SHP77 treated with DMSO at 0.1 percent for 48 hours (cell line): ENCODE measurements around the gene PLAC8.
"Not testable (repeated sequence)": the region's sequence is repeated elsewhere in the genome, so short reads cannot be mapped to it uniquely, and the experiment has no call there.

Experiments used
- DNase-seq: peaks from one replicate; lab custom pipeline; 2025; lab: John Stamatoyannopoulos, UW

PLAC8 gene

DNA sequence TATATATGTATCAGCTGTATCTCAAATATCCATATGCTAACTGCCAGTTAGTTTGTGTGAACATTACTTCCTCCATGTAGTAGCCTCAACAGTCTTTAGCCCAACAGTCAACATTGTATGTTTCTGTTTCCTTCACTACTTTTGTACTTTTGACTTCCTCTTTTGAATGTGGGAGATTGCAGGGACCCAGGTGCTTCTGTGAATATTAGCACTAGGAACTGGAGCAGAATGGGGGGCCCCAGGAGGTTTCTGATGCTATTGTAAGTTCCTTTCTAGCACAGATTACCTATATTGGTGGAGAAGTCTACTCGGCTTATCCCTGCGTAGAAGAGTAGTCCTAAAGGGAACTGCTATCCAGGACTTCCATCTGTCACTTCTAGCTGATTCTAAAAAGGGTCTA lies 2.3 kb downstream of the PLAC8 start:
- DNase-seq, result no peak

- DNase-seq, result not testable (repeated sequence)
Measured at GRCh38 chr4:83111751-83112141, 2.8 kb downstream of the PLAC8 start.

DNA sequence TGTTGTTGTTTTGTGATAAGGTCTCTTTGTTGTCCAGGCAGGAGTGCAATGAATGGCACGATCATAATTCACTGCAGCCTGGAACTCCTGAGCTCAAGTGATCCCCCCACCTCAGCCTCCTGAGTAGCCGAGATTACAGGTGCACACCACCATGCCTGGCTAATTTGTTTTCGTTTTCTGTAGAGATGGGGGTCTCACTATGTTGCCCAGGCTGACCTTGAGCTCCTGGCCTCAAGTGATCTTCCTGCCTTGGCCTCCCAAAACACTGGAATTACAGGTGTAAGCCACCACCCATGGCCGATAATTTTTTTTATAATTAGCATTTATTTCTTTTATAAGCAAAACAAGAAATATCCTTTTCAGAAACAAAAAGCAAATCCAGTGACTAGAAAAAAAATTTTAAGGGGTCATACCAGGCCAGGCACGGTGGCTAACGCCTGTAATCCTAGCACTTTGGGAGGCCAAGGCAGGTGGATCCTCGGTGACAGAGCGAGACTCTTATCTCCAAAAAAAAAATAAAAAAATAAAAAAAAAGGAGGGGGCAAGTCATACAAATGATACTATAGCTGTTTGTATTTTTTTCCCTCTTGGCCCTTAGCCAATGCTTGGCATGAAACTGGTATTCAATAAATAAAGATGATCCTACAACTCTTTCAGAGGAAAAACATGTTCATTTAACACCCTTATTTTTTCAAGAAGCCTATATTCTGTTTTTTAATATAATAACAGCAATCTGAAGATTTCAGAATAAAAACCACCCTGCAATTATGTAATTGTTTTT lies 3.4 kb downstream of the PLAC8 start:
- DNase-seq, result no peak

DNA sequence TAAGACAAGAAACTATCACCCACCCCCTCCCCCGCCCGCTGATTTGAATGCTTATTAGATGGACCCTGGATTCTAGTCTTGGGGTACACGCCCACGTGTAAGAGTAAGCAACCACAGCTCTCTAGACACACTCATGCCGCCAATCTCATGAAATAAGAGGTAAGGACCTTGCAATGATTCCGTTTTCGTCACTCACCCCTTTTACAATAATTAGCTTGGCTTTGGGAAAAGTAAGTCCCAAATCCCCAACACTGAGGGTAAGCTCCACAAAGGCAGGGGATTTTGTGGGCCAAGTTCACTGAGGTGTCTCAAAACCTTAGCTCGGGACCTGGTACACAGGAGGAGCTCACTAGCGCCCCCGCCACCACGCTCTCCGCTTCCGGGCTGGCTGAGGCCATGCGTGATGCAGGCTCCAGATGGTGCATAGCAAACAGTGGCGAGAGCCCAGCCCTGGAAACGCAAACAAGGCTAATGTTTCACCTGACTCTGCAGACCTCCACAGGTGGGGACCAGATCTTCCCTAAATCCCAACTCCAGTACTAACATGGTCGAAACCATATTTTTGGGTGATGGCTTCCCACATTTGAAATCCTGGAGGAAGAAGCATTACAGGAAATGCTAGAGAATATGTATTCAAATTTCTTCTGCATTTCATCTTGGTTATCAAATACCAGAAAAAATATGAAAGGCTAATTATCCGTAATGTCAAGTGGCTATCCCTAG lies 4.1 kb downstream of the PLAC8 start:
- DNase-seq, result peak; percentile 92

- DNase-seq, result peak; percentile 71
Measured at GRCh38 chr4:83109480-83110222, 4.9 kb downstream of the PLAC8 start.

- no peak for DNase-seq
Measured at GRCh38 chr4:83108101-83108861, 6.2 kb downstream of the PLAC8 start.

- no peak for DNase-seq
Measured at GRCh38 chr4:83107631-83108030, 6.9 kb downstream of the PLAC8 start.

- no peak for DNase-seq
Measured at GRCh38 chr4:83104991-83105390, 9.5 kb downstream of the PLAC8 start.

DNA sequence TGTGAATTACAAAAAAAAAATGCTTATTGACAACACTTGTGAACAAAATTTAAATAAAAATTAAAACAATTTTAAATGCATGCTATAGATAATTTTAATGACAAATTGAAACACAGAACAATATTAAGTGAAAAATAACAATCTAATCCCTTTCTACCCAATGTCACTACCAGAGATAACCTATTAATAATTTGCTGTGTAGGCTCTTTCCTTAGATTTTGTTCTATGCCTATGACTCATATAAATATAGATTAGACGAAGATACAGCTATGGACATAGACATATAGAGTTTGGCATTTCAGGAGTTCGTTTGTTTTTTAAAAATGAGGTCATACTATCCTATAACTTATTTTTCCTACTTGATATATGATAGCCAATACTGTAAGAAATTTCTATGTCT lies 18.1 kb downstream of the PLAC8 start:
- DNase-seq, result no peak

- DNase-seq, result no peak
Measured at GRCh38 chr4:83093060-83093640, 21.4 kb downstream of the PLAC8 start.

DNA sequence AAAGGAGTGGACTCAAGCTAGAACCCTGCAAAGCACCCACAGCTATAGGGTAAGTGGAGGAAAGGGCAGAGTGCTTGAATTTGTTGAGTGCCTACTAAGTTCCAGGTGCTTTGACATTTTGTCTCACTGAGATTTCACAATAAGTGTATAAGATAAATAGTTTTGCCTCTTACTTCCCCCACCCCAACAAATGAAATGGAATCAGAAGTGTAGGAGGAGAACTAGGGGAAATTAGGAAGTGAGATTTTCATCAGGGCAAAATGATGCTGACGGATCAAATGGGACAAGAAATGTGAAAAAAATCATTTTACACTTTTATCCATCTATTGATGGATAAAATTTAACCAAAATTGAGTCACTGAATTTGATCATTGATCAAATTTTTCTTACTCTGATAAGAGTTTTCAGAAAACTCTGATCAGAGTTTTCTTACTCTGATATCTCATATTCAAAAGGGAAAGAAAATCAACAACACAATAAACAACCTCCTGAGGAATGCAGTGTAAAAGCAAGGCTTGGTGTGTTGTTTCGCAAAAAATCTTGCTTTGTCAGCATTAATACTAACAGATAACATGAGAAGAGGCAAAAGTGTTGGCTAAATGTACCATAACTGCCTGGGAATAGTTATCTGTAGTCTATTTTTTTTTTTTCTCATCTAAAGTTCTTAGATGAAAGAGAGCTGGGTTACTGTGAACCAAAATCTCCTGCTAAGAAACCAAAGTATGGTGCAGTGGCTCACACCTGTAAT lies 24.9 kb downstream of the PLAC8 start:
- DNase-seq, result no peak

DNA sequence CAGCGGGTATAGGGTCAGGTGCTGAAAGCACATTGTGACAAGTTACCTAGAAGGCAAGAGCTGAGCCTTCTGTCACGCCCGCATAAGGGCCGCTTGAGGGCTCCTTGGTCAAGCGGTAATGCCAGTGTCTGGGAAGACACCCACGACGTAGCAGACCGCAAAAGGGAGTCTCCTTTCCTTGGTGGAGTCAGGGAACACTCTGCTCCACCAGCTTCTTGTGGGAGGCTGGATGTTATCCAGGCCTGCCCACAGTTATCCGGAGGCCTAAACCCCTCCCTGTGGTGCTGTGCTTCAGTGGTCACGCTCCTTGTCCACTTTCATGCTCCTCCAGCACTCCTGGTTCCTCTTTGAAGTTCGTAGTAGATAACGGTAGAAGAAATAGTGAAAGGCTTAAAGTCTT lies 29.6 kb downstream of the PLAC8 start:
- not testable (repeated sequence) for DNase-seq

- DNase-seq, result no peak
Measured at GRCh38 chr4:83083925-83084475, 30.5 kb downstream of the PLAC8 start.

DNA sequence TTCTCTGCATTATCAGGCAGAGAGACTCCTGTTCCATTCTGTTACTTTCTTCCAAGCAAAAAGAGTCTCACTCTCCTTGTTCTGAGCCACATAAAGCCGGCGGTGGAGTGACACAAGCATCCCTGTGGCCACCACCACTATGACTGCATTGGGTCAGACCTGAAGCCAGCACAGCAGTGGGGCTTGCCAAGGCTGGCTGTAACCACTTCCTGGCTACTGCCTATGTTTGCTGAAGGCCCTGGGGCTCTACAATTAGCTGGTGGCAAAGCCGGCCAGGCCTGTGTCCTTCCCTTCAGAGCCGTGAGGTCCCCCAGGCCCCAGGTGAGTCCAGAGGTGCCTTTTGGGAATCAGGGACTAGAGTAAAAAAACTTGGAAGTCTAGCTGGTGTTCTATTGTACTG lies 31.8 kb downstream of the PLAC8 start:
- no peak for DNase-seq

DNA sequence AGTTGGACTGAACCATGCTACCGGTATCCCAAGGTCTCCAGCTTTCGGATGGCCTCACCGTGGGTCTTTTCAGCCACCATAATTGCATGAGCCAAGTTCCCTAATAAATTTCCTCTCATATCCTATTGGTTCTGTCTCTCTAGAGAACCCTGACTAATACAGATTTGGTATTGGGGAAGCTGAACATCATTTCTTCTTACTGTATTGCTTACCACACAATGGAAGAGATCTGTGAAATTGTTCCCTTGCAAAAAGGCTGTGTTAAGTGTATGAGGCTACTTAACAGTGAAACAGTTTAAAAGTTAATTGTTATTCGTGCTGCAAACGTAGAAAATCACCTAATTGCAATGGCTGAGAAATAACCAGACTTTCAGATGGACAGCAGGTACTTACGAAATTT lies 34.0 kb downstream of the PLAC8 start:
- DNase-seq, result no peak

- no peak for DNase-seq
Measured at GRCh38 chr4:83075311-83076095, 39.0 kb downstream of the PLAC8 start.

- DNase-seq, result not testable (repeated sequence)
Measured at GRCh38 chr4:83074783-83075182, 39.7 kb downstream of the PLAC8 start.

DNA sequence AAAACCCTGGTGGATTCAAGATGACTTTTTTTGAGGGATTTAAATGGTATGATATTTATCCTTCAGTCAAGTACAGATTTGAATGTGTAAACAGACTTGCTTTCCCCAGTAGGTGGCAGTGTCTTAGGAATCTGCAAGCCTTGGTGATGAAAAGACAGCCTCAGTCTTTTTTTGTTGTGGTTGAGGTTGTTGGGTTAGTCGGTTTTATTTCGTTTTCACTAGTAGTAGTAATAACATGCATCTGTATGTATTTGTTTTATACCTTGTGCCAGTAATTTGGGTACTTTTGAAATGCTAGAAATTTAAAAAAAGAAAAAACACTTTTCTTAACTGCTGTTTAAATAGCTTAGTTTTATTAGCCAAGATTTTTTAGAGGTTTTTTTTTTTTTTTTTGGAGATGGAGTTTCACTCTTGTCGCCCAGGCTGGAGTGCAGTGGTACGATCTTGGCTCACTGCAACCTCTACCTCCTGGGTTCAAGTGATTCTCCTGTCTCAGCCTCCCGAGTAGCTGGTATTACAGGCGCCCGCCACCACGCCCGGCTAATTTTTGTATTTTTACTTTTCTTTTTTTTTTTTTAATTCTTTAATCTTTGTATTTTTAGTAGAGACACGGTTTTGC lies 40.3 kb downstream of the PLAC8 start:
- peak; percentile 45 for DNase-seq

DNA sequence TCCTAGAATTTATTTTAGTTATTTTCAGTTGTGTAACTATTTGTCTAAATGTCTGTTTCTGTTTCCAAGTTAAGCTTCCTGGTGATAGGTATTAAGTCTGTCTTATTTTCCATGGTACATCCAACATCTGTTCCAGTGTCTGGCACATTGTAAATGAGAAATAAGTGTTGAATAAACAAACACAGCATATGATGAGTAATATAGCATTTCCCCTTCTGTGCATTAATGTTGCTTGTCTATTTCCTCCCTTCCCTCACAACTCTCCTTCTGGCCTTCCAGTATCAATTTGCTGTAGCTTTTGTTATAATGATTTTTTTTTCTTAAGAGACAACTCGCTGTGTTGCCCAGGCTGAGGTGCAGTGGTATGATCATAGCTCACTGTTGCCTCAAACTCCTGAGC lies 43.4 kb downstream of the PLAC8 start:
- no peak for DNase-seq
